H9 (cell line): ENCODE results near the gene CRISPLD2. TPM values are rescaled to one million over a fixed set of nuclear protein-coding genes. Genes with fewer than 3 reads are reported as not detected.
A peak's percentile ranks its signal among the peaks of the same experiment; 100 is the strongest.

ENCODE experiments used
- DNase-seq: peaks from one replicate; pipeline ENCODE4 v3.0.0-alpha.2; 2017
- H2AFZ ChIP-seq: one replicate; pipeline ENCODE4 v1.6.1; 2013; ENCODE audit warnings: mild to moderate bottlenecking, low read length, control low read depth, moderate library complexity
- H2AK5ac ChIP-seq: 2 replicates; pipeline ENCODE4 v1.6.1; 2013; ENCODE audit warnings: low read length, control low read depth, mixed read lengths; ENCODE audit not compliant: insufficient read length
- H2BK120ac ChIP-seq: one replicate; pipeline ENCODE4 v1.6.1; 2013; ENCODE audit warnings: low read depth, mild to moderate bottlenecking, low read length, control low read depth, inconsistent platforms; ENCODE audit not compliant: poor library complexity, severe bottlenecking
- H2BK12ac ChIP-seq: 2 replicates; pipeline ENCODE4 v1.6.1; 2013; ENCODE audit warnings: low read length, control low read depth, mixed read lengths, low read depth; ENCODE audit not compliant: insufficient read length
- H2BK15ac ChIP-seq: 2 replicates; pipeline ENCODE4 v1.6.1; 2013; ENCODE audit warnings: low read depth, low read length, control low read depth
- H2BK20ac ChIP-seq: one replicate; pipeline ENCODE4 v1.6.1; 2013; ENCODE audit warnings: low read depth, mild to moderate bottlenecking, low read length, control low read depth, inconsistent platforms; ENCODE audit not compliant: poor library complexity, severe bottlenecking
- H2BK5ac ChIP-seq: 2 replicates; pipeline ENCODE4 v1.6.1; 2013; ENCODE audit warnings: low read length, control low read depth, mixed read lengths; ENCODE audit not compliant: insufficient read length
- H3K14ac ChIP-seq: 2 replicates; pipeline ENCODE4 v1.6.1; 2013; ENCODE audit warnings: low read length, control low read depth; ENCODE audit not compliant: insufficient read depth
- H3K18ac ChIP-seq: 2 replicates; pipeline ENCODE4 v1.6.1; 2013; ENCODE audit warnings: low read depth, mild to moderate bottlenecking, mixed read lengths, low read length, control low read depth; ENCODE audit not compliant: insufficient read length
- H3K23ac ChIP-seq: 2 replicates; pipeline ENCODE4 v1.6.1; 2013; ENCODE audit warnings: low read length, control low read depth, mixed read lengths, low read depth; ENCODE audit not compliant: insufficient read length
- H3K23me2 ChIP-seq: 2 replicates; pipeline ENCODE4 v1.6.1; 2013; ENCODE audit warnings: low read depth, mild to moderate bottlenecking, mixed read lengths, low read length, control low read depth; ENCODE audit not compliant: insufficient read length, poor library complexity, severe bottlenecking
- H3K27ac ChIP-seq: 2 replicates; pipeline ENCODE4 v1.5.1; 2013; ENCODE audit warnings: low read length, control low read depth, mixed read lengths, low read depth; ENCODE audit not compliant: insufficient read length
- H3K27me3 ChIP-seq: 2 replicates; pipeline ENCODE4 v1.6.1; 2013; ENCODE audit warnings: low read length, control low read depth, inconsistent platforms; ENCODE audit not compliant: insufficient read depth
- H3K4ac ChIP-seq: 2 replicates; pipeline ENCODE4 v1.6.1; 2013; ENCODE audit warnings: low read depth, mild to moderate bottlenecking, control low read depth, inconsistent platforms, low read length, moderate library complexity
- H3K4me1 ChIP-seq: 2 replicates; pipeline ENCODE4 v1.6.1; 2013; ENCODE audit warnings: low read length, control low read depth, inconsistent platforms; ENCODE audit not compliant: insufficient read depth
- H3K4me2 ChIP-seq: 2 replicates; pipeline ENCODE4 v1.6.1; 2013; ENCODE audit warnings: low read length, control low read depth, mixed read lengths; ENCODE audit not compliant: insufficient read length, insufficient read depth
- H3K56ac ChIP-seq: 2 replicates; pipeline ENCODE4 v1.6.1; 2013; ENCODE audit warnings: low read depth, mild to moderate bottlenecking, mixed read lengths, low read length, control low read depth; ENCODE audit not compliant: insufficient read length
- H3K79me1 ChIP-seq: 2 replicates; pipeline ENCODE4 v1.6.1; 2013; ENCODE audit warnings: low read depth, mild to moderate bottlenecking, moderate library complexity, low read length, control low read depth, inconsistent platforms; ENCODE audit not compliant: insufficient read depth, poor library complexity, severe bottlenecking
- H3K79me2 ChIP-seq: 2 replicates; pipeline ENCODE4 v1.6.1; 2013; ENCODE audit warnings: low read length, control low read depth, inconsistent platforms; ENCODE audit not compliant: insufficient read depth
- H3K9ac ChIP-seq: 2 replicates; pipeline ENCODE4 v1.6.1; 2013; ENCODE audit warnings: low read length, control low read depth, mixed read lengths; ENCODE audit not compliant: insufficient read length; ENCODE audit errors: extremely low read depth
- H3K9me3 ChIP-seq: one replicate; pipeline ENCODE4 v1.6.1; 2013; ENCODE audit warnings: low read depth, low read length, inconsistent platforms; ENCODE audit not compliant: control insufficient read depth
- H3T11ph ChIP-seq: one replicate; pipeline ENCODE4 v1.6.1; 2013; ENCODE audit warnings: mild to moderate bottlenecking, low read length, control low read depth, inconsistent platforms
- H4K20me1 ChIP-seq: one replicate; pipeline ENCODE4 v1.6.1; 2013; ENCODE audit not compliant: control insufficient read depth, insufficient read length, insufficient read depth
- H4K5ac ChIP-seq: 2 replicates; pipeline ENCODE4 v1.6.1; 2013; ENCODE audit warnings: low read depth, mild to moderate bottlenecking, mixed read lengths, low read length, control low read depth; ENCODE audit not compliant: insufficient read length
- H4K8ac ChIP-seq: replicated peaks from 2 replicates; pipeline ENCODE4 v1.6.1; 2013; ENCODE audit warnings: low read length, control low read depth, mixed read lengths, low read depth; ENCODE audit not compliant: insufficient read length
- H4K91ac ChIP-seq: 2 replicates; pipeline ENCODE4 v1.6.1; 2013; ENCODE audit warnings: low read depth, mild to moderate bottlenecking, moderate library complexity, mixed read lengths, low read length, control low read depth; ENCODE audit not compliant: insufficient read length
- H3K27ac Mint-ChIP-seq, 3 experiments: 2 replicates in 2 of 3; 3 replicates in 1 of 3; pipeline ENCODE4 v1.8.0; 2020 to 2021; ENCODE audit warnings: mixed read lengths in 3 of 3, mild to moderate bottlenecking in 1 of 3, moderate library complexity in 1 of 3
- H3K27me3 Mint-ChIP-seq: 2 replicates; pipeline ENCODE4 v1.8.0; 2021; ENCODE audit warnings: low read depth, mild to moderate bottlenecking, moderate library complexity, mixed read lengths
- H3K36me3 Mint-ChIP-seq, 3 experiments: 2 replicates in 2 of 3; 3 replicates in 1 of 3; pipeline ENCODE4 v1.8.0; 2020 to 2021; ENCODE audit warnings: low read depth in 3 of 3, mixed read lengths in 3 of 3; ENCODE audit not compliant: insufficient read depth in 1 of 3
- H3K4me1 Mint-ChIP-seq, 2 experiments: 2 replicates each; pipeline ENCODE4 v1.8.0; 2020; ENCODE audit warnings: mixed read lengths in 2 of 2
- H3K4me3 Mint-ChIP-seq, 2 experiments: 2 replicates in 1 of 2; 3 replicates in 1 of 2; pipeline ENCODE4 v1.8.0; 2020 to 2021; ENCODE audit warnings: mild to moderate bottlenecking in 2 of 2, mixed read lengths in 2 of 2, moderate library complexity in 1 of 2
- H3K9me3 Mint-ChIP-seq, 2 experiments: 2 replicates in 1 of 2; 3 replicates in 1 of 2; pipeline ENCODE4 v1.8.0; 2020; ENCODE audit warnings: mild to moderate bottlenecking in 2 of 2, mixed read lengths in 2 of 2, moderate library complexity in 1 of 2
- CTCF ChIP-seq: fragments of 200-600 bp; sonication (generic); conservative IDR thresholded peaks from 3 replicates; pipeline ENCODE4 v1.8.0; 2021; ENCODE audit warnings: antibody characterized with exemption, mild to moderate bottlenecking
- WGBS: extraction: QIAGEN DNeasy Blood & Tissue Kit; methylation state at CpG from one replicate; pipeline ENCODE4 v1.1.7; 2013; ENCODE audit warnings: missing lambda C conversion rate, low lambda C conversion rate, mixed read lengths; ENCODE audit not compliant: insufficient read length; ENCODE audit errors: extremely low coverage; 5-methylcytosine and 5-hydroxymethylcytosine counted together
- total RNA-seq: library from RNA; stranded (reverse); gene quantifications from 2 replicates; pipeline ENCODE4 v1.2.1, GENCODE V29; 2021

CRISPLD2 gene
- total RNA-seq, 1 experiment from 2014 or later: 2.3 TPM

DNA sequence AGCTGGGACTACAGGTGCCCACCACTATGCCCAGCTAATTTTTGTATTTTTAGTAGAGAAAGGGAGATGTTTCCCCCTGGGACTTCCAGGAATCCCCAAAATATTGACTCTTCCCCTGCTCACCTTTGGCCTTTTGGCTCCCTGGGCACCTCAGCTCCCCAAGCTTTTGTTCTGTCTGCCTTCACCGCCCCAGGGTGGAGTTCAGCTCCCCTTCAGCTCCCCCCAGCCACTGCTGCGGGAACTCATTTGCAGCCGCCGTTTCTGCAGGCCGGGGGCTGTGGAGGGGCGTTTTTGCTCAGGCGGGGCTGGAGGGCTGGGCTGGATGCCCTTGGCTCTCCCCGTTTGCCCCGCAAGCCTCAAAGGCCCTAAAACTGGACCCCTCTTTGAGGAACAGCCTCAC is 47.9 kb downstream of the CRISPLD2 start:
- Histone ChIP-seq H4K8ac (no peak overlapping the region), H2BK120ac (no peak overlapping the region), H4K20me1 (no peaks in the 10 kb centered on the region), H3K9me3 (no peaks in the 10 kb centered on the region), H2AK5ac (no peak overlapping the region), H2BK5ac (no peak overlapping the region), H2BK20ac (no peak overlapping the region), H4K5ac (no peak overlapping the region), H3K4me1 (no peaks in the 10 kb centered on the region), H3K4me2 (no peak overlapping the region), H3K27me3 (no peaks in the 10 kb centered on the region), H2BK15ac (no peak overlapping the region), H3K79me2 (no peaks in the 10 kb centered on the region), H3K9ac (no peak overlapping the region), H3K18ac (no peak overlapping the region), H3K4ac (no peak overlapping the region), H3K23ac (no peak overlapping the region), H2AFZ (no peak overlapping the region), H3K14ac (peak overlapping the region; percentile 49; the same call in 1 of the 2 replicates), H4K91ac (no peak overlapping the region), H3K27ac (no peak overlapping the region), H3K79me1 (no peaks in the 10 kb centered on the region), H3T11ph (no peak overlapping the region), H2BK12ac (no peak overlapping the region), H3K56ac (no peak overlapping the region), H3K23me2 (no peaks in the 10 kb centered on the region)
- Mint-ChIP-seq H3K27ac (peak overlapping the region in 1 of 3 experiments; percentile 53; a peak in 2 of 7 replicates), H3K36me3 (no peaks in the 10 kb centered on the region), H3K9me3 (no peaks in the 10 kb centered on the region), H3K4me3 (no peak overlapping the region), H3K27me3 (no peaks in the 10 kb centered on the region), H3K4me1 (peaks cover 5 to 11% of the 10 kb centered on the region in 2 experiments; a peak in 2 of 4 replicates)
- no peak for DNase-seq
- no peak for TF ChIP-seq CTCF
- WGBS: no CpG with 5 or more reads among the region's 9 CpGs
